ENCODE measurements around the gene TTC31.

Gene TTC31

DNA sequence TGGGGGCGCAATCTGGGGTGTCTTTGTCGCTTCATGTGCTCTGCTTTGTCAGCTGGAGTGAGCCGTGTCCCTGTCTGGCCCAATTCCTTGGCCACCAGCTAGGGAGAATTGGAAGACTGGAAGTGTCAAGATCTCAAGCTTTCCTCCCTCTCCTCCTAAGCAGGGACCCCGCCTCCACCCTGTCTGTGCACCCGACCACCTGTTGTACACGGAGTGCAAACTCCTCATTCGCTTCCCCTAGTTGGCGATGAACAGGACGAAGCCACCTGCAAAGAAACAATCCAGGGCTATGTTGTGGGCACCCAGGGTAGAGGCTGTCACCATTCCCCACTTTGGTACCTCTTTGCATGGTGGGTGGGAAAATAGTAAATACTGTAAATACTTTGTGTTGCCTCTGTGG is 44.9 kb downstream of the TTC31 start:
- no peak for DNase-seq

- no peak for DNase-seq
Observed at GRCh38 chr2:74528600-74529356, 45.9 kb downstream of the TTC31 start.

DNA sequence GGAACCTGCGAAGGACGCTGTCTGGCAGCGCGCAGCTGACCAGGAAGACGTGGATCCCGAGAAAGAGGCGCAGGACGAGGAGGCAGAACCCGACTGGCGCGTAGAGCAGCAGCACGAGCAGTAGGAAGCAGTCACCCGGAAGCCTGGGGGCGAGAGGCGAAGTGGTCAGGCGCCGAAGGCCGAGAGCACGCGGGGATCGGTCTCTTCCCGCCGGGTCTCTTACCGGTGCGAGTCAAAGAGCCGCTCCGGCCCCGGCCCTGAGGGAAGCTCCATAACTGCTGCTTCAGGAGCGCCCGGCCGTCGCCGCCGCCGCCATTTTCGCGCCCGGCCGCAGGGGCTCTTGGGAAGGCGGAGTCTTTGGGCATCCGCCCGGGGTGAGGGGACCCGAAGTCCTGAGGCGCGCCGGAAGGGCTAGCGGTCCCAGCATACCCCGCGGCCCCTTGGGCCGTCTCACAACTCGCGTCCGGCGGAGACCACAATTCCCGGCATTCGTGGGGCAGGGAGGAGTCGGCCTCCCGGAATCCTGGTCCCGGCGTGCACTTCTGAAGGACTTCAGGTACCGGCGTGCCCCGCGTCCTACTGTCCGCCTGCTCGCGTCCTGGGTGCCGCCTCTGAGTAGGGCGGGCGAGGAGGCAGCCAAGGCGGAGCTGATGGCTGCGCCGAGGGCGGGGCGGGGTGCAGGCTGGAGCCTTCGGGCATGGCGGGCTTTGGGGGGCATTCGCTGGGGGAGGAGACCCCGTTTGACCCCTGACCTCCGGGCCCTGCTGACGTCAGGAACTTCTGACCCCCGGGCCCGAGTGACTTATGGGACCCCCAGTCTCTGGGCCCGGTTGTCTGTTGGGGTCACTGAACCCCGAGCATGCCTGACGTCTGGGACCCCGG is 46.7 kb downstream of the TTC31 start, which contains the start of the genes AUP1 and HTRA2:
Gene AUP1, minus strand, starts transcription at position 350 of the 882 bp plus-strand sequence. Its CDS starts 77 bp downstream, at position 273.
Gene HTRA2, plus strand, starts transcription at position 577 of the 882 bp plus-strand sequence. Its CDS starts 74 bp downstream, at position 651.
- peak; percentile 84 for DNase-seq

- no peak for DNase-seq
Observed at GRCh38 chr2:74530239-74531187, 47.6 kb downstream of the TTC31 start.

DNA sequence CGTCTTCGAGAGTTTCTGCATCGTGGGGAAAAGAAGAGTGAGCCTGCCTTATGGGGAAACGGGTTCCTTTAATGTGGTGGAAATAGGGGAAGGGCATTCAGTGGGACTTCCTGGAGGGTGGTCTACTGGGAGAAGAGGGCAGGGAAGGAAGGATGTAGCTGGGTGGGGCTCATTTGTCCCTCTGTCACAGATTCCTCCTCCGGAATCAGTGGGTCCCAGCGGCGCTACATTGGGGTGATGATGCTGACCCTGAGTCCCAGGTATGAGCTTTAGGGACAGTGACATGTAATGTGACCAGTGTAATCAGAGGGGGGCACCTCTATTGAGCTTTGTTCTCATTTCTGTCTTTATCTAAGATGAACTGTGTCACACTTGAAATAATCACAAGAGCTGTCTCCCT is 48.8 kb downstream of the TTC31 start:
- DNase-seq = no peak

DNA sequence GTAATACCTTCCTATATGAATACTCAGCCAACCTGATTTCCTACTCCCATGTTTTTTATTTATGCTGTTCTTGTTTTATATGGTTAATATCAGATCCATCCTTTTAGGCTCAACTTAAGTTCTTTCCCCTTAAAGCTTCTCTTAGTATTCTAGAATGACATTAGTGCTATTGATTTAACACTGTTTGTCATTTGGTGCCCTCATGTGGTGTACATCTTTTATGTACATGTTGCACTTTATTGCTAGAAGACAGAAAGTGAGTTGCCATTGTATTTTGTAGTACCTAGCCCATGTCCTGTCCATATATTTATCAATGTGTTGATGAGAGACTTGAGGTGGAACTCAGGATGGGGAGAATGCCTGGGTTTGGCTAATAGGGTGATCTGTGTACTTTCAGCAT is 49.3 kb downstream of the TTC31 start:
- no peak for DNase-seq

- no peak for DNase-seq
Observed at GRCh38 chr2:74533464-74533863, 50.6 kb downstream of the TTC31 start.

DNA sequence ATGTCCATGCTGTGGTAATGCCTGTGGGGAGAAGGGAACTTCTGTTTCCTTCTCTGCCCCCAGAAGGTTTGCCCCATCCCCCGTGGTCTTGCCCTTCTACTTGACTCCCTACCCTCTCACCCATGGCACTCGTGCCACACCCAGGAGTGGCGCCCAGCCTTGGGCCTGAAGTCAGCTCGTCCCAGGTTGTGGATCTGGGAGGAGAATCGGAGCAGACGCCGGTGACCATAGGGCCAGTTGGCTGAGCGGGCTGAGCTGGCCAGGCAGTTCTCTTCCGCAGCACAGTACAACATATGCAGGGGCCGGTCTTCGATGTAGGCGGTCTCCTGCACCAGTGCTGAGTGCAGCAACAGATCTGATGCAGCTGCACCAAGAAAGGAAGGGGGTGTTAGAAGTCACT is 51.5 kb downstream of the TTC31 start:
- DNase-seq = no peak

- no peak for DNase-seq
Observed at GRCh38 chr2:74535440-74535965, 52.6 kb downstream of the TTC31 start.

DNA sequence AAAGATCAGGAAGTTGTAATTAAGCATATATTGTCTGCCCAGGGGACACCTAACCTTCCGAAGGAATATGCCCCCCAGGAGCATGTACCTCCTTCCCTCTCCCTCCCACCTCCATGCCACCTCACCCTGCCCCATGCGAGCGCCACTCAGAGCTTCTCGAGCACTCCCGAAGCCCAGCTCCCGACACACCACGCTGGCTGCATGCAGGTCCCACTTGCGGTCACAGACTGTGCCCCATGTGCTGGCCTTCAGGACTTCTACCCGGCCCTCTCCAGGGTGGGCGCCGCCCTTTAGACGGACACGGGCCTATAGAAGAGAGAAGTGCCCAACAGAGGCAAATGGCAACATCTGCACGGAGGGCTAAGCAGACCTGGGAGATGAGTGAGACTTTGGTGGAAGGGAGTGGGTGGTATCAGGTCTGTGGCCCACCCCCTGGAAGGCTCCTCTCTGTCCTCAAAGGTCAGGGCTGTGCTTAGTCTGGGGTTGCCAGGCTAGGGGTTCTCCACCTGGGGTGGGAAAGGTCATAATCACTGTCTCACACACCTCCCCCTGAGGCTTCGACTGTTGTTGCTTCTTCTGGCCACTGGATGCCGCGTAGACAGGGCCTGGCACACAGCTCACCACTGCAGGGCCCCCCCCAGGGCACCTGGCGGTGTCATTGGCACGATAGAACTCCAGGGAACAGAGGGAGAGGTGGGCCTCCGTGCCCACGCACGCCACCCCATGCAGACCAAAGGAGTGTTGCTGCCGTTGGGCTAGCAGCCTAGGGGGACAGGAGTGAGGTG is 53.5 kb downstream of the TTC31 start:
- DNase-seq = no peak

DNA sequence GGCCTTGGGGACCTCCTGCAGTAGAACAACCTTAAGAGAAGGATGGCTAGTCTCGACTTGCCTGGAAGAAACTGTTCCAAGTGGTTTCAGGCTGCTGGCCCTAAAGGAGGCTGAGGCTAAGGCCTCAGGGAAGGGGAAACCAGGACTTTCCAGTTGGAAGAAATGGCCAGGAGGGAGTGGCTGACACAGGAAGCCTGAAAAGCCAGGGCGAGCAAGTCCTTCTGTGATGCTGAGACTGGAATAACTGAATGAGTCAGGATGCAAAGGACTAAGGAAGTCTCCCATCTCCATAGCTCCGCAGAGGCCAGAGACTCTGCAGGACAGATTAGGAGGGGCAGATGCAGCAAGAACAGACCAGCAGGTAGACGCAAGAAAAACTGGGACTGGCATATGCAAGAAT is 54.3 kb downstream of the TTC31 start:
- DNase-seq = no peak

- no peak for DNase-seq
Observed at GRCh38 chr2:74538881-74539339, 56.0 kb downstream of the TTC31 start.

DNA sequence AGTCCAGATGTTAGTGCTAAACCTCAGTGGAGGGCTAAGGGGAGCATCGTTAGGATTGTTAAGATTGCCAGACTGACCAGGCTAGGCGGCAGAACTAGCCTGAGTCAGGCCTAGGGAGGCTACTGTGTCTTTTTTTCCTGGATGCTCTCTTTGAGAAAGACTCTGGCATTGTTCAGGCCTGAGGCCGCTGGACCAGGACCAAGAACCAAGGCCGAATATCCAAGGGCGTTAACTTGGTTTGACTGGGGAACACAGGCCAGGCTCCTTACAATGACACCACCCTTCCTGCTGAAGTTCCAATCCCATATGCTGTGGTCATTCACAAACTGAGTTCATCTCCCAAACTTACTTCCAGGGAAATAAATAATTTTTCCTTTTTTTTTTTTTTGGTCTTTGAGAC is 57.4 kb downstream of the TTC31 start:
- DNase-seq = no peak

GRCh38 chr2:74542978-74543377 is 60.1 kb downstream of the TTC31 start:
- no peak for DNase-seq
